K562 (cell line): Measurements from ENCODE around the gene ZNF792.

Experiments
- BHLHE40 ChIP-seq: IDR thresholded peaks from 2 replicates; pipeline ENCODE4 v1.6.1; 2011; ENCODE audit warnings: low read length, improper control_type of control experiment
- EZH2 ChIP-seq: IDR thresholded peaks from 2 replicates; pipeline ENCODE4 v1.6.1; 2012; ENCODE audit warnings: low read depth, mild to moderate bottlenecking, inconsistent platforms, low read length, borderline replicate concordance
- FOXM1 ChIP-seq, 2 experiments: fragments of 450-650 bp in 1 of 2; sonication (generic) in 1 of 2; formaldehyde crosslinking in 1 of 2; IDR thresholded peaks; 2 replicates each; pipeline versions ENCODE4 v1.6.1 to v1.9.0; 2017 to 2022; ENCODE audit warnings: low read depth in 2 of 2, mild to moderate bottlenecking in 2 of 2, missing genetic modification reagents in 1 of 2, moderate library complexity in 1 of 2
- GABPB1 ChIP-seq: sonication (generic); formaldehyde crosslinking; IDR thresholded peaks from 2 replicates; pipeline ENCODE4 v1.8.0; 2022; ENCODE audit warnings: mild to moderate bottlenecking, missing genetic modification reagents
- KDM1A ChIP-seq, 2 experiments: fragments of 450-650 bp; IDR thresholded peaks; 2 replicates each; pipeline ENCODE4 v1.6.1; 2016; ENCODE audit warnings: mild to moderate bottlenecking in 2 of 2
- MYC ChIP-seq, 2 experiments: fragments of 250-450 bp in 1 of 2; sonication (Bioruptor Pico) in 1 of 2; IDR thresholded peaks; 2 replicates each; pipeline versions ENCODE4 v1.5.1 to v1.6.1; 2012 to 2021; ENCODE audit warnings: low read depth in 2 of 2, borderline replicate concordance in 1 of 2, improper control_type of control experiment in 1 of 2, low read length in 1 of 2, mild to moderate bottlenecking in 1 of 2, moderate library complexity in 1 of 2
- NFYB ChIP-seq: IDR thresholded peaks from 2 replicates; pipeline ENCODE4 v1.6.1; 2011; ENCODE audit warnings: mild to moderate bottlenecking, moderate library complexity; ENCODE audit not compliant: insufficient read length; ENCODE audit errors: extremely low read depth
- POLR2A ChIP-seq: fragments of 450-650 bp; conservative IDR thresholded peaks from 2 replicates; pipeline ENCODE4 v1.6.1; 2016
- SMC3 ChIP-seq: conservative IDR thresholded peaks from 2 replicates; pipeline ENCODE4 v1.6.1; 2011; ENCODE audit warnings: low read depth, low read length, improper control_type of control experiment; ENCODE audit not compliant: insufficient read depth
- SREBF2 ChIP-seq: sonication (generic); formaldehyde crosslinking; IDR thresholded peaks from 2 replicates; pipeline ENCODE4 v1.4.0; 2020; ENCODE audit warnings: mild to moderate bottlenecking, missing genetic modification reagents
- TRIM24 ChIP-seq, 2 experiments: fragments of 450-650 bp; IDR thresholded peaks; 2 replicates each; pipeline ENCODE4 v1.6.1; 2016
- ZNF197 ChIP-seq: fragments of 200-800 bp; sonication (Bioruptor generic); IDR thresholded peaks from 2 replicates; pipeline ENCODE4 v1.6.1; 2016; ENCODE audit warnings: low read depth, missing genetic modification characterization, missing compliant biosample characterization
- TF ChIP-seq, protein P1 (sequence below): fragments of 450-650 bp; formaldehyde crosslinking; IDR thresholded peaks from 2 replicates; pipeline ENCODE4 v1.4.0; 2020; ENCODE audit warnings: mild to moderate bottlenecking, mixed read lengths
- TF ChIP-seq, protein P2 (sequence below): sonication (generic); formaldehyde crosslinking; IDR thresholded peaks from 2 replicates; pipeline ENCODE4 v1.8.0; 2022; ENCODE audit warnings: mild to moderate bottlenecking, missing genetic modification reagents

DNA sequence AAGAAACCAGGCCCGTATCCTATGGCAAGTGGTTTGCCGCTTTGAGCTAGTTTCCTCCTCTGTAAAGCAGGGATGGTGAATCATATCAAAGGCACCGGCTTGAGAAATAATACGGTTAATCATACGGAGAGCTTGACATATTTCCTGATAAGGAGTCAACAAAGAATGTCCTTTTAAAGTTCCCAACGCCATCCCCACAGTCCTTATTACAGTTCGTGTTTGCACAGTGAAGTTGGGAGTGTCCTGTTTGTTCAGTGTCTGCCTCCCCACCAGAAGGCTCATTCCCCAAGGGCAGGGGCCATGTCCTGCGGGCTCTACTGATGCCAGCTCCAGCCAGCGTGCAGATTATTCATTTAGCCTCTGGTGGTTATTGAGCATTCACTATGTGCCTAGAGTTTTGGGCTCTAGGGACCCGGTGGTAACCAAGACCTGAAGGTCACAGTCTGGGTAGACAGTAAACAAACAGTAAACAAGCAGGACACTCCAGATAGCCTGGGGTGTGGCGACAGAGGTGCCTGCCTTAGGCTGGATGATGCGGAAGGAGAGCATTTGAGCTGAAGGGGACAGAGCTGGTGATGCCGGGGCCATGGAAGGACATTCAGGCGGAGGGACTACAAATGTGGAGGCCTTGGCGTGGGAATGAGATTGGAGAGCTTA lies 42.4 kb upstream of the ZNF792 start:
- no peak for TF ChIP-seq TRIM24 (IDR thresholded peaks at IDR 0.05)
- TF ChIP-seq ZNF197, result no peak
- TF ChIP-seq FOXM1 (IDR thresholded peaks at IDR 0.05; ENCODE audit: low read depth), result no peak
- TF ChIP-seq FOXM1 (CRISPR knock-in tag; IDR thresholded peaks at IDR 0.05; ENCODE audit: low read depth), result no peak
- no peak for TF ChIP-seq BHLHE40
- no peak for TF ChIP-seq MYC (IDR thresholded peaks at IDR 0.05; ENCODE audit: low read depth, low read length)
- no peak for TF ChIP-seq MYC (CRISPR knock-in tag; IDR thresholded peaks at IDR 0.05; ENCODE audit: borderline replicate concordance, low read depth)
- TF ChIP-seq NFYB, result no peak
- TF ChIP-seq, protein P1, sequence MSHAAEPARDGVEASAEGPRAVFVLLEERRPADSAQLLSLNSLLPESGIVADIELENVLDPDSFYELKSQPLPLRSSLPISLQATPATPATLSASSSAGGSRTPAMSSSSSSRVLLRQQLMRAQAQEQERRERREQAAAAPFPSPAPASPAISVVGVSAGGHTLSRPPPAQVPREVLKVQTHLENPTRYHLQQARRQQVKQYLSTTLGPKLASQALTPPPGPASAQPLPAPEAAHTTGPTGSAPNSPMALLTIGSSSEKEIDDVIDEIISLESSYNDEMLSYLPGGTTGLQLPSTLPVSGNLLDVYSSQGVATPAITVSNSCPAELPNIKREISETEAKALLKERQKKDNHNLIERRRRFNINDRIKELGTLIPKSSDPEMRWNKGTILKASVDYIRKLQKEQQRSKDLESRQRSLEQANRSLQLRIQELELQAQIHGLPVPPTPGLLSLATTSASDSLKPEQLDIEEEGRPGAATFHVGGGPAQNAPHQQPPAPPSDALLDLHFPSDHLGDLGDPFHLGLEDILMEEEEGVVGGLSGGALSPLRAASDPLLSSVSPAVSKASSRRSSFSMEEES (CRISPR knock-in tag), result no peak
- TF ChIP-seq KDM1A (IDR thresholded peaks at IDR 0.05), result no peak
- no peak for TF ChIP-seq POLR2A
- no peak for TF ChIP-seq SMC3
- no peak for TF ChIP-seq GABPB1 (CRISPR knock-in tag)
- TF ChIP-seq, protein P2, sequence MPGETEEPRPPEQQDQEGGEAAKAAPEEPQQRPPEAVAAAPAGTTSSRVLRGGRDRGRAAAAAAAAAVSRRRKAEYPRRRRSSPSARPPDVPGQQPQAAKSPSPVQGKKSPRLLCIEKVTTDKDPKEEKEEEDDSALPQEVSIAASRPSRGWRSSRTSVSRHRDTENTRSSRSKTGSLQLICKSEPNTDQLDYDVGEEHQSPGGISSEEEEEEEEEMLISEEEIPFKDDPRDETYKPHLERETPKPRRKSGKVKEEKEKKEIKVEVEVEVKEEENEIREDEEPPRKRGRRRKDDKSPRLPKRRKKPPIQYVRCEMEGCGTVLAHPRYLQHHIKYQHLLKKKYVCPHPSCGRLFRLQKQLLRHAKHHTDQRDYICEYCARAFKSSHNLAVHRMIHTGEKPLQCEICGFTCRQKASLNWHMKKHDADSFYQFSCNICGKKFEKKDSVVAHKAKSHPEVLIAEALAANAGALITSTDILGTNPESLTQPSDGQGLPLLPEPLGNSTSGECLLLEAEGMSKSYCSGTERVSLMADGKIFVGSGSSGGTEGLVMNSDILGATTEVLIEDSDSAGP (CRISPR knock-in tag), result no peak
- TF ChIP-seq EZH2, result no peak
- TF ChIP-seq SREBF2 (CRISPR knock-in tag), result no peak
